Lower lobe of right lung (tissue), 2 donors: ENCODE measurements around the gene LTBP1. TPM values are rescaled to one million over a fixed set of nuclear protein-coding genes. Genes with fewer than 3 reads are reported as not detected.
A peak's percentile ranks its signal among the peaks of the same experiment; 100 is the strongest.
"Not testable (repeated sequence)": the region's sequence is repeated elsewhere in the genome, so short reads cannot be mapped to it uniquely, and the experiment has no call there.

ENCODE experiments used
- ATAC-seq, 2 donors: fragments of 200-7000 bp; cut with Tn5 transposase; one replicate each; pipeline ENCODE4 v1.9.1; 2020 to 2022; ENCODE audit warnings: mild to moderate bottlenecking in 2 of 2, moderate library complexity in 2 of 2
- DNase-seq: peaks from one replicate; pipeline ENCODE4 v3.0.0-alpha.2; 2020
- H3K27ac ChIP-seq: fragments of 200-600 bp; one replicate; pipeline ENCODE4 v1.8.0; 2022
- H3K27me3 ChIP-seq: fragments of 200-600 bp; one replicate; pipeline ENCODE4 v1.8.0; 2022; ENCODE audit warnings: low read depth
- H3K36me3 ChIP-seq: fragments of 200-600 bp; one replicate; pipeline ENCODE4 v1.8.0; 2022; ENCODE audit warnings: mild to moderate bottlenecking
- H3K4me1 ChIP-seq: fragments of 200-600 bp; one replicate; pipeline ENCODE4 v1.8.0; 2022
- H3K4me3 ChIP-seq: fragments of 200-600 bp; one replicate; pipeline ENCODE4 v1.8.0; 2022; ENCODE audit warnings: mild to moderate bottlenecking
- H3K9me3 ChIP-seq: fragments of 200-600 bp; one replicate; pipeline ENCODE4 v1.8.0; 2022
- CTCF ChIP-seq: fragments of 200-600 bp; IDR thresholded peaks from one replicate; pipeline ENCODE4 v1.8.0; 2022; ENCODE audit warnings: antibody characterized with exemption, mild to moderate bottlenecking
- intact Hi-C: fragments of 100-400 bp; cut with DNase I; formaldehyde crosslinking; loops from one replicate; pipeline ENCODE4 v1.11.0; 2022
- total RNA-seq: library from RNA; stranded (reverse); fragmentation: NEBNext Ultra II Directional; extraction: Animal tissue kit (Norgen Biotek cat#: 25700); gene quantifications from one replicate; pipeline ENCODE4 v1.2.1, GENCODE V29; 2021
- donor health status: DM: no; HTN: yes; CAD: no; lungs with severe emphysema.

LTBP1 gene
- total RNA-seq, 1 donor from 2014 or later: 34.7 TPM

- no peak overlapping the region for H3K4me3 ChIP-seq
- H3K4me1 ChIP-seq: no peaks in the 10 kb centered on the region
- no peak overlapping the region for H3K27ac ChIP-seq
- intact Hi-C loops: no loop called here
- H3K27me3 ChIP-seq: no peaks in the 10 kb centered on the region
- TF ChIP-seq CTCF: no peak
- no peaks in the 10 kb centered on the region for H3K36me3 ChIP-seq
- DNase-seq (no peak), ATAC-seq (peak in 1 of 2 donors; percentile 67)
- no peaks in the 10 kb centered on the region for H3K9me3 ChIP-seq
Measured at GRCh38 chr2:33051586-33052360, 105.0 kb downstream of the LTBP1 start.

- intact Hi-C loops: no loop called here
- TF ChIP-seq CTCF: no peak
- ATAC-seq: no peak
Measured at GRCh38 chr2:33052361-33052735, 105.6 kb downstream of the LTBP1 start.

GRCh38 chr2:33052795-33053194 lies 106.0 kb downstream of the LTBP1 start:
- DNase-seq, H3K36me3 ChIP-seq, H3K4me1 ChIP-seq, H3K27ac ChIP-seq, H3K27me3 ChIP-seq, H3K4me3 ChIP-seq, ATAC-seq, H3K9me3 ChIP-seq, intact Hi-C loops: not testable (repeated sequence)

More at GRCh38 chr2:33052361-33052735, 105.6 kb downstream of the LTBP1 start:
- H3K27ac ChIP-seq: no peak overlapping the region
- no peak for DNase-seq
- no peaks in the 10 kb centered on the region for H3K4me1 ChIP-seq
- no peaks in the 10 kb centered on the region for H3K9me3 ChIP-seq
- H3K4me3 ChIP-seq: no peak overlapping the region
- no peaks in the 10 kb centered on the region for H3K27me3 ChIP-seq
- no peaks in the 10 kb centered on the region for H3K36me3 ChIP-seq

DNA sequence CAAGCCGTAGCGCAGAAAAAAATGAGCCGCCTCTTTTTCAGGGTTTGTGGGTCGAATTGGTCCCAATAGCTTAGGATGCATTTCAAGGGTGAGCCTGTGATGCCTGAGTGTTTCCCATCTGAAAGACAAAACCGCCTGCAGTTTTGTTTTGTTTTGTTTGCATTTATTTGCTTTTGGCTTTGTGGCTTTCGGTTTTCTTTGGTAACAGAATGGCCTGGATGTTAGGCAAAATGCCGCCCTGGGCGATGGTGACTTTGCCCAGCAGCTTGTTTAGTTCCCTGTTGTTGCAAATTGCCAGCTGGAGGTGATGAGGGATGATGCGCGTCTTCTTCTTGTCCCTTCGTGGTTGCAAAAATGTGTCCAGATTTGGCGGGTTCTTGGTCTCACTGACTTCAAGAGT lies 109.4 kb downstream of the LTBP1 start:
- TF ChIP-seq CTCF: no peak
- ATAC-seq: no peak

GRCh38 chr2:33057307-33058028 lies 110.7 kb downstream of the LTBP1 start:
- intact Hi-C loops, H3K4me1 ChIP-seq, ATAC-seq, H3K27me3 ChIP-seq, DNase-seq, H3K4me3 ChIP-seq, H3K9me3 ChIP-seq, H3K27ac ChIP-seq, H3K36me3 ChIP-seq: not testable (repeated sequence)

More for the DNA sequence above, 109.4 kb downstream of the LTBP1 start:
- H3K27me3 ChIP-seq: no peaks in the 10 kb centered on the region
- H3K4me3 ChIP-seq: no peak overlapping the region
- H3K36me3 ChIP-seq: no peaks in the 10 kb centered on the region
- no peak overlapping the region for H3K27ac ChIP-seq
- no peaks in the 10 kb centered on the region for H3K9me3 ChIP-seq
- no peak for DNase-seq
- intact Hi-C loops: no loop called here
- H3K4me1 ChIP-seq: no peaks in the 10 kb centered on the region

DNA sequence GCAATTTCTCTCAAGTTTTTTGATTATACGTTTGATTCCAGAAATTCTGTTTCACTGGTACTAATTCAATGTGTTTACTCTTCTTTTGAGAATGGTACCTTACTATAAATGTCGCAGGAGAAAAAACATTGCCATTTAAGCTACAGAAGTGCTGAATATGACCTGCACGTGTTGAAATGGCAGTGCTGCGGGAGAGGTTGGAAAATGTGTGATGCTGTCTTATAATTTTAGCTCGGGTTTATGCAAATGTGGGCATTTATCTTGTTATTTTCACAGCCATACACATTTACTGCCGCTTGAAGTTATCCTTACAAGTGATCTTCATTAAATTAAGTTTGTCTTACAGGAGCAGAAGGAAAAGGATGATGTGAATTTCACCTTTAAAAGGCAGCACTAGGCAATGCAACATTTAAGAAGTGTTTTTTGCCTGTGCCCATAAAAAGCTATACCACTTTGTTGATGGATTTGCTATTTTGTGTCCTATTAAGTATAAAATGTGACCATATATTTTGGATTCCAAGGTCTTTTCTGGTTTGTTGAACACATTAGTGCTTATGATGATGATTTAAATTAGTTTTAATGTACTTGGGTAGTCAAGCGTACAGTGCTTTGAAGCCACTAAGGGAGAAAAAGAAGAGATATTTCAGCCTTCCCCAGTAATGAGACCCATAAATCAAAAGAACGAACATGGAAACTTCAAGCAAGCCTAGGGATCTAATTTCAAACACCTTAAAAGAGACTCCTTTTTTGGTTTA lies 112.1 kb downstream of the LTBP1 start:
- DNase-seq (no peak), ATAC-seq (no peak)
- no peaks in the 10 kb centered on the region for H3K9me3 ChIP-seq
- H3K4me3 ChIP-seq: no peak overlapping the region
- no peak for TF ChIP-seq CTCF
- intact Hi-C loops: no loop called here
- H3K36me3 ChIP-seq: no peaks in the 10 kb centered on the region
- H3K4me1 ChIP-seq: no peaks in the 10 kb centered on the region
- H3K27ac ChIP-seq: no peak overlapping the region
- no peaks in the 10 kb centered on the region for H3K27me3 ChIP-seq
